Fibroblast of skin of right biceps (primary cell): ENCODE data around the gene MICAL1.

ENCODE experiments used
- DNase-seq: peaks from one replicate; pipeline ENCODE4 v3.0.0-alpha.2; 2013

The MICAL1 gene

DNA sequence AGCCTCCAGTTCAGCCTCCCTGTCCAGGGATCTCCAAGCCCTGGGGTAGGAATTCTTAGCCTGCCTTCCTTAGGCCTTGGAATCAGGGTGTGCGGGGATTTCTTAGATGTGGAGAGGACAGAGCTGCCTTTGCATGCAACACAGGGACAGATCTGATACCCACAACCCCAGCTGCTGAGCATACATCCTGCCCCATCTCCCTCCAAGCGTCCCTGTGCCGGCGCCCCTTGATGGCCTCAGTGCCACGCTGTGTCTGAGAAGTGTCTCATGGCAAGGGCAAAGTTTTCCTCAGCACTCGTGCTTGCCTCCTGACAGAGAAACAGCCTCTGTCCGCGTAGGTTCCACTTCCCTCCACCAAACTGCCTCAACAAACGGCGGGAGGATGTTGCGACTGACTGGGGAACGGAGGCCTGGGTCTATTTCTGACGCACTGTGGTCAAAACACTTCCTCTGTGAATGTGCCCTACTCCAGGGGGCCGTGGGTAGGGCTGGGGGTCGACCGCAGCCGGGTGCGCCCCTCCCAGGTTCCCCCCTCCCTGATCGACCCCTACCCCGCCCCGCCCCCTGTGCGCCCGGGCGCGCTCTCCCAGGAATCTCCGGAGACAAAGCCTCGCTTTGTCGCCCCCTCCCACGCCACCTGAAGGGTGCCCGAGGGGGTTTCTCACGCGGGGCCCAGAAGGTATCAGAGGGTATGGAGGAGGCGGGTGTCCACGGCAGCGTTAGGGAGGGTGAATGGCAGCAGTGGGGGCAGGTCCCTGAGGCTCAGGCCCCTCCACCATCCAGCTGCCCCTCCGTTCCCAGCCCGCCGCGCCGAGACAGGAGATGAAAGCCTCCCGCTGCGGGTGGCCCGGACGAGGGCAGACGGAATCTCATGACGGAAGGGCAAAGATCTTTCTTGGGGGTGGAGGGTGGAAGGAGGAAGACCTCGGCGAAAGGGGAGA, 806 bp downstream of the MICAL1 start:
- DNase-seq, result peak; percentile 29

DNA sequence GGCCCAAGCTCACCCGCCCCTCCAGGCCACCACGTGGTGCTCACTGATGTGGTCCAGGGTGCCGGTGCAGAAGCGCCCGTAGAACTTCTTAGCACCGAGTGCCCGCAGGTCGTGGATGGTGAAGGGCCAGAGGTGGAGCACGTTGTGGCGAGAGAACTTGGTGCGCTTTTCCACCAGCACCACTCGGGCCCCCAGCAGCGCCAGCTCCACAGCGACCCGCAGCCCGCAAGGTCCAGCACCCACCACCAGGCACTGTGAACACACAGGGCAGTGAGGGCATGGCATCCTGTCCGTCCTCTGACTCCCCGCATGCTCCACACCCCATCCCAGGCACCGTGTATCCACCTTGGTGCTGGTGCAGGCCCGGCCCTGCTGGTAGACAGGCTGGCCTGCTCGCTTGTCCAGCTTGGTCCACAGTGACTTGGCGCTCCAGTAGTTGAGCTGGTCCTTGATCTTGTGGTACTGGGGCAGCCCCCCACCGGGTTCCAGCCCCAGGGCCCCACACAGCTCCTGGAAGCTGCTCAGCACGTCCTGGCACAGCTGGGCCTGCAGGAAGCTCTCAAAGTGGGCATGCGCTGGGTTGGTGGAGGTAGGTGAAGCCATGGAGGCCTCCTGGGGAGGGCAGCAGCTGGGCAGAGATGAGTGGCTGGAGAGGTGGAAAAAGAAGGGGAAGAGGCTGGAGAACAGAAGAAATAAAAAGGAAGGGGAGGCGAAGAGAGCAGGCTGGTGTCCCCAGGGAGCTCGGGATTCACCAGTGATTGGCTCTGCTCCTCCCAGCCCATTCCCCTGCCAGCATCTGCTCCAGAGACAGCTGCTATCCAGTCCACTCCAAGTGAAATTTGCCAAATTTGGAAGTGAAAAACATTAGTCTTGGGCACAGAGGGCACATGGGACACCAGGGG, 1.7 kb downstream of the MICAL1 start:
- DNase-seq, result peak; percentile 47

DNA sequence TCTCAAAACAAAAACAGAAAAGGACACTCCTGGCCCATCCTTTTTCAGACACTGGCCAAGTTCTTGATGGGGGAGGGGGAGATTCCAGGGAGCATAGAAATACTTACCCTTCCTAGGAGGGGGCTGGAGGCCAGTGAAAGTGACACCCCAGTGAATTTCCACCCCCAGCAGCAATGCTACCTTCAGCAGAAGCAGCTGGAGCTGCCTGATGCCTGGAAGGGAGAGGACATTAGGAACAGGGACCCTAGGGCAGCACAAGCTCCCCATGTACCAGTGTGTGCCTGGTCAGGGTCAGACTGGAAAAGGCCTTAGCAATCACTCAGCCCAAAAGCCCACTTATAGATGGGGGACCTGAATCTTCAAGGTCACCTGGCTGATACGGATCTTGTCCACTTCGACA, 2.4 kb downstream of the MICAL1 start:
- no peak for DNase-seq

DNA sequence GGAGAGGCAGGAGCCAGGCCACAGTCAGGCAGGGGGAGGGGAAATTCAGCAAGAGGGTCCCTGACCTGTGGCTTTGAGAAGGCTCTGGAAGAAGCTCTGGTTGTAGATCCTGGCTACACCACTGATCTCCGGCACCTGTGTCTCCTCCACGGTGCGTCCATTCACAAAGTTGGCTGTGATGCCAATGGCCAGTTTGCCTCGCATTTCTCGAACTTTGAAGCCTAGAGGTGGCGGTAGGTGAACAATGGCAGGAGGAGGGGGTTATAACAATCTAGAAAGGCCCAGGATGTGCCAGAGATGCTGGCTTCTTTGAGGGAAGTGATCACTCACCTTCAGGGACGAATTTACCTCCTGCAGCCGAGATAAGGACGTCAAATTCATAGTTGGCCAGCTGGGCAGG, 3.4 kb downstream of the MICAL1 start:
- DNase-seq, result no peak

DNA sequence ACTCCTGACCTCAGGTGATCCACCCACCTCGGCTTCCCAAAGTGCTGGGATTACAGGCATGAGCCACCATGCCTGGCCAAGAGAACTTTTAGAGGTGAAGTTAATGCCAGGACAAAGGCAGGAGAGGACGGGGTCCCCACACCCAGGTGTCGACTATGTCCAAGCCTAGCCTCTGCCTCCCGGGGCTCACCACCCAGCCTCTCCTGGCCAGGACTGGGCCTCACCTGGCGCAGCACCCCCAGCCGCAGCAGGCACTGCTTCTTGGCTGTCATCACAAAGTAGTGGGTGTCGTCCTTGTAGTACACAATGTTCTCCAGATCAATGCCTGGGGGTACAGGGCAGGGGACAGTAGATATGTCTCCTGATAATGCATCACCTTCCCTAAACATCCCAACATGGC, 4.2 kb downstream of the MICAL1 start:
- no peak for DNase-seq

DNA sequence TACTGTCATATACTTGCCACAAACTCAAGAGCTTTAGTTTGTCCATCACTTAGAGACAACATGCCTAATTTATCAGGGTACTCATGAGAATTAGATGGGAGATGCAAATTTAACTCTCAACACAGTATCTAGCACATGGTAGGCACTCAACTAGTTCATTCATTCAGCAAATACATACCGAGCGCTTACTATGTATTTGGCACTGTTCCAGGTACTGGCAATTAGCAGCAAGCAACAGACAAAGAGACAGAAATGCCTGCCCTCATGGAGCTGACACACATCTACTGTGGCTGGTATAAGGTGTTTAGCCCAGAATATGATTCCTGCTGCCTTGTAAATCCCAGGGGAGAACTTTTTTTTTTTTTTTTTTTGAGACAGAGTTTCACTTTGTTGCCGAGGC, 4.8 kb downstream of the MICAL1 start:
- no peak for DNase-seq

DNA sequence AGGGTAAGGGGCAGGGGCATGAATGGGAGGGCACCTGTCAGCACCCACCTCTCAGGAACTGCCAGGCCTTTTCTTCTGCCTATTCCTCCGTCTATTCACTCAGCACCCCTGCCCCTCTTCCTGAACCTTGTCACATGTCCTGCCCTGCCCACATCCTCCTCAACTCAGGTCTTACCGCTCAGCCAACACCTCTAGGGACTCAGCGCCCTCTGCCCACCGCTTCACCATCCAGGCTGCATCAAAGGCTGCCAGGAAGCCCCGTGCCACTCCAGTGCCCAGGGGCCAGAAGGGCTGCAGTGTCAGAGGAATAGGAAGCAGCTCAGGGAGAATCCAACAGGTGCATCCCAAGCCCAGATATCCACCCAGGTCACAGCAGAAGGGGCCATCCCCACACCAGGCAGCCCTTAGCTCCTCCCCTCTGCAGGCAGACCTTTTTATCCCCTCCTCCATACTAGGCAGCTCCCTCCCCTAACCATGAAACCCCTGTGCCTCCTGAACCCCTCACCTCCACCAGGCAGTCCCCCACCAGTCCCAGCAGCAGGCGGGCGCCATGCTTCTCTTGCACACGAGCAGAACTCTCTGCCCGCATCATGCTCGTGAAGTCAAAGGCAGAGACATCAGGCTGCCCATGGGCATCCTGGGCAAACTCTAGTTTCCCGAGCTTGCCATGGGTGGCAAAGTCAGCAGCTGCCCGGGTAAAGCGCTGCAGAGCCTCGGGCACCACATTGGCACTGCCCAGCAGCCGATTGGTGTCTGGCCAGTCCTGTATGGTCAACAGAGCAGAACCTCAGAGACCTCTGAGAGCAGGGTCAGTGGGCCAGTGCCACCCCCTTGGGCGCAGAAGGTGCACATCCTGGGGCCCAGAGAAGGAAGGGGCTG, 5.5 kb downstream of the MICAL1 start:
- DNase-seq, result no peak

DNA sequence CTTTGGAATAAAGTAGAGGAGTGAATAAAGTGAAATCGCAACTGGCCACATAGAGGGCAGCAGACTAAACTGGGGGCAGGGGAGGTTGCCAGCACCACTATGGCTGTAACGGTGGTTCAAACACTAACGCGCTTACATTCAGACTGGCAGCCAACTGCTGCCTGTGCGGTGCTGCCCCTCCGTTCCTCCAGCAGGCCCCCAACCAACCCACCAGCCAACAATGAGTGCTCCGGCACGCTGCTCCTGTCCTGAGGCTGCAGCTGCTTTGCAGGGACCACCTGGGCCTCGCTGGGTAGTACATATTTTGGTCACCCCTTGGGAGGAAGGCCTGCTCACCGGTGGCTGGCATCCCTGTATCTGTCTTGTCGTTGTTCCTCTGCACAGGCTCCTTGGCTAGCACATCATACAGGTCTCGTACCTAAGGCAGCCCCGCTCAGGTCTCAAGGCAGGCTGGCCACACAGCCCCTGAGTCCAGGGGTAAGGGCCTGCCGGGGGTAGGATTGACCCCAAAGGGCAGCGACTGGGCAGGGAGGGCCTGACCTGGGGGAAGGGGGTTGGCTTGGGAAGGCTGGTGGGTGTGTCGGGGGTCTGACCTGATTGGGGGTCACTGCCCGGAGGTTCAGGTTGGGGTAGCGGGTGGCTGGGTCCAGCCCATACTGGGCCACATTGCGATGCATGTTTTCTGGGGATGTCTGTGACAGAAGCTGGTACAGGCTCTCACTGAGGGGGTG, 6.3 kb downstream of the MICAL1 start:
- DNase-seq, result no peak

DNA sequence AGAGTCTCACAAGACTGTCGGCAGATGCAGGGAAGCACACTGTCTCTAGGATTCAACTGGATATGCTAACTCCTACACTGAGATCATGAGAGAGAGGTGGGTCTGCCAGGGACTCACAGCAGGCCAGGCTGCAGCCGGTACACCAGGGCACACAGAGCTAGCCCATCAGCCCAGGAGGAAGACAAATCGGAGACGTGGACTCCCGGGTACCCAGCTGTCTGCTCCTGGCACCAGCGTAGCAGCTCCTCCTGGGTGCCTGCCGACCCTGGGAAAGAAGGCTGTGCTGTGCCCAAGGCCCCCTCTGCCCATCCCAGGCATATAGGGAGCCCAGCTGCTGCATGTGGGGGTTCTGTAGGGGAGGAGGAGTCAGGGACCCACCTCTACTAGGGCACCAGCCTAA, 7.0 kb downstream of the MICAL1 start:
- no peak for DNase-seq

DNA sequence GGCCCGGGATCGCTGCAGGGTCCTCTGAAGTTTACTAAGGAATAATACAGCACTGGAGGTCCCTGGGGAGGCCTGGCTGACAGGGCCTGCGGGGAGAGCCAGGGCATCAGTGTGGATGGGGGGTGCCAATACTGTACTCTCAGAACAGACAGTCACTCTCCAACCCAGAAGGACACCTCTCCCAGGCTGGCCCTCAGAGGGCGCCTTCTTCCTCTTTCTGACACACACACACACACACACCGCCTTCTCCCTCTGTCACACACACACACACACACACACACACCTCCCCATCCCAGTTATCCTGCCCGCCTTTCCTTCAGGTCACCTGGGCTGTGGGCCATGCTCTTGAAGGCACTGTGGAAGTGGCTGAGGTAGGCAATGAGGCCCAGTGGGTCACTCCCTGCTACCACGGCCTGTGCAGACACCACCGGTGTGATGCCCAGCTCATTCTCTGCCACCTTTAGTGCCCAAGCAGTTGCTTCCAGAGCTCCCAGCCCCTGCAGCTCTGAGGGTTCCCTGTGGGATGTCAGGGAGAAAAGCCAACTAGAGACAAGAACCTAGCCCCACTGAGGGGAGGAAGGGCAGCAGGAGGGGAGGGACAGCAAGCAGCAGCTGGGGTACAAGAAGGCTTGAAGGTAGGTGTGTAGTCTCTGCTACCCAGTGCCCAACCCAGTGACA, 7.6 kb downstream of the MICAL1 start:
- DNase-seq, result peak; percentile 10

DNA sequence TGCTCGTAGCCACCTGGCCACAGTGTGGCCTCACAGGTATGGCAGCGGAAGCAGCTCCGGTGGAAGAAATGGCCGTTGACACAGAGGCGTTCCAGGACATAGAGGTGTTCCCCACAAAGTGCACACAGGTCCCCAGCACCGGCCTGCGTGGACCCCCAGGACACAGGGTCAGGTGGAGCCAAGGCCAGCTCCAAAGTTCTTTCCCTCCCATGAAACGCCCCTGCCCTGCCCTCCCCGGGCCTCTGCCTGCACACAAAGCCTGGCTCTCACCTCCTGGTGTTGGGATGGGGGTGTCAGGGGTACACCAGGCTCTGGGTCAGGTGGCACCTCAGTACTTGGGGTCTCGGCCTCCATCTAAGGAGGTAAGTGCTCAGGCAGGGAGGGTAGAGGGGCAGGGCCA, 8.5 kb downstream of the MICAL1 start:
- DNase-seq, result no peak

DNA sequence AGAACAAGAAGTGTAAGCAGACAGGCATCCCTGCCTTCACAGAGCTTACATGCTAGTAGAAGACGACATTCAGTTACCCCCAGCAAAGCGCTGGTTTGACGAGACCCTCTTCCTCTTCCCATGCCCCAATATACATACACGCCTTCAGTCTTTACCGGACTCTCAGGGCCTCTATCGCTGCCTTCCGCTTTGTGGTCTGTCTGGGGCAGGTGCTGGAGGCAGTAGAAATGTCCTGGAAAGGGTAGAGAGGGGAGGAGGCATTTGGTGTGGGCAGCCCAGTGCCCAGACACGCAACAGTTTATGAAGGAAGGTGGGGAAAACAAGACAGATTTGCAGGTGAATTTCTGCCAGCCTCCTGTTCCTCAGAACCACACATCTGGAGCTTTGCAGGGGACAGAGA, 9.0 kb downstream of the MICAL1 start:
- no peak for DNase-seq

DNA sequence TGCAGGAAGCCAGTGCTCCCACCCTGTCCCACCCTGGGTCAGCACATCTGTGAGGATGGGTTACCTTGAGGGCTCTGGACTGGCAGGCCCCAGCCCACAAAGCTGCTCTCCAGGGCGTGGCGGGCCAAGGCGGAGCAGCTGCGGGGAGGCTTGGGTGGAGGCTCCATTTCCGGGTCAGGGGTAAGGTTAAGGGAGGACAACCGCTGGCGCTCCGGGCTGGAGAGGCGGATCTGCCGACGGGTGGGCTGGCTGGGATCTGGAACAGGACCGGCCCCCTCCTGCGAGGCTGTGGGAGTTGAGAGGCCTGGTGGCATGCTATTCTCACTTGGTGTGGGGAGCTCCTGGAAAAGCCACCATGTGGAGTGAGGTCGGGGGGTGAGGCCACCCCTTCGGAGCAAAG, 9.5 kb downstream of the MICAL1 start:
- no peak for DNase-seq

DNA sequence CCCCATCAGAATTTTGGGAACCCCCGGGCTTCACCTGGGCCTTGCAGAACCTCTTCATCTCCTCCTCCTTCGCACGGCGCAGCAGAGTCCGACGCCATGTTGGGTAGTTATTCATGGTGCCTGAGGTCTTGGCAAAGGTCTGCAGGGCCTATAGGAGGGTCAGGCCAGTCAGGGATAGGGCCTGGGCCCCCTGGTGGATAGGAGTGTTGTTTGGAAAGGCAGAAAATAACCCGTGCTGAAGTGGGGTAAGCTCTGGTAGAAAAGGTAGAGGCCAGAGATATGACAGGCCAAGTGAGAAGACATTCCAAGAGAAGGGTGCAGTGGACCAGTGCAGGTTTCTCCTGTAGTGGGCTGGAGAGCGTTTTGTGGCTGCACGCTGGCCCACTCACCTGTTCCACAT, 10.2 kb downstream of the MICAL1 start:
- no peak for DNase-seq

DNA sequence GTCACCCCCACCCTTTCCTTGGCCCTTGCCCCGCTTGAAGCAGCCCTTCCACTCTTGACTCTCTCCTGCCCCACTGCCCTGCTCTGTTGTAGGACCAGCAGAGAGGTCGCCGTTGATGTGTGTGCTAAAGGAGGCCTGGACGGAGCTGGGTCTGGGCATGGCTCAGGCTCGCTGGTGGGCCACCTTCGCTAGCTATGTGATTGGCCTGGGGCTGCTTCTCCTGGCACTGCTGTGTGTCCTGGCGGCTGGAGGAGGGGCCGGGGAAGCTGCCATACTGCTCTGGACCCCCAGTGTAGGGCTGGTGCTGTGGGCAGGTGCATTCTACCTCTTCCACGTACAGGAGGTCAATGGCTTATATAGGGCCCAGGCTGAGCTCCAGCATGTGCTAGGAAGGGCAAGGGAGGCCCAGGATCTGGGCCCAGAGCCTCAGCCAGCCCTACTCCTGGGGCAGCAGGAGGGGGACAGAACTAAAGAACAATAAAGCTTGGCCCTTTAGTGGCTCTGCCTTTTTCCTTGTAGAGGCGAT, 12.1 kb downstream of the MICAL1 start:
- no peak for DNase-seq

DNA sequence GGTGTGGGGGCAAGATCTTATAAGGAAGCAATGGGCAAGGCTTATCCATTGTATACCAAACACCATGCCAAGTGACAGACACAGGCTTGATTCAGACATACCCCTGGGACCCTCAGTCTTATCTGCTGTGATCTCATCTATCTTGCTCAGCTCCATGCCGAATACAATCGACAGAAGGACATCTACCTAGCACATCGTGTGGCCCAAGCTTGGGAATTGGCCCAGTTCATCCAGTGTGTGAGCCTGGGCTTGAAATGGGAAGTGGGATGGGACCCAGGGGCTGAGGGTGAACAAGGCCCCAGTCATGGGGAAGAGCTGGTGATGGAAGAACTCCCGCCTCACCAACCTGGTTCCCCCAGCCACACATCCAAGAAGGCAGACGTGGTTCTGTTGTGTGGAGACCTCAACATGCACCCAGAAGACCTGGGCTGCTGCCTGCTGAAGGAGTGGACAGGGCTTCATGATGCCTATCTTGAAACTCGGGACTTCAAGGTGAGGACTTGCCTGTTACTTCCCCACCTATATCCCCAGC, 13.1 kb downstream of the MICAL1 start:
- no peak for DNase-seq

DNA sequence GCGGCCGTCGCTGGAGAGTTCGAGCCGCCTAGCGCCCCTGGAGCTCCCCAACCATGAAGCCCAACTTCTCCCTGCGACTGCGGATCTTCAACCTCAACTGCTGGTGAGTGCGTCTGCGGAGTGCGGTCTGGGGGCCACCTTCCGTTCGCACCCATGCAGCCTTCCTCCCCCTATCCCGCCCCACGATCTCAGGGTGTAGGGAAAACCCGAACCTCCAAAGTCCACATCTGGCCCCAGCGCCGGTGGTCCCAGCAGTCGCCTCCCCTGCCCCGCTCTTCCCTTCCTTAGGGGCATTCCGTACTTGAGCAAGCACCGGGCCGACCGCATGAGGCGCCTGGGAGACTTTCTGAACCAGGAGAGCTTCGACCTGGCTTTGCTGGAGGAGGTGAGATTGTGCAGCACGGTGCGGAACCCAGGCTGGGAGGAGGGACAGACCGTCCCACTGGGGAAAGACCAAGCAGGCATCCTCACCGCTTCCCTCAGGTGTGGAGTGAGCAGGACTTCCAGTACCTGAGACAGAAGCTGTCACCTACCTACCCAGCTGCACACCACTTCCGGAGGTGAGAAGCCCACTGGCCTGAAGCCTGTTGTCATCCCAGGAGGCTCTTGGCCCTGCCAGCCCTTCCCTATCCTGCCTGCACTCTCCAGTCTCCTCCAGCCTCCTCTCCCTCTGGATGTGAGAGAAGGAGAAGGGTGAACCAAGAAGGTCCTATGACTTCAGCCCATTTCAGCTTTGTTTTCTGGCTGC, 14.3 kb downstream of the MICAL1 start:
- peak; percentile 33 for DNase-seq

DNA sequence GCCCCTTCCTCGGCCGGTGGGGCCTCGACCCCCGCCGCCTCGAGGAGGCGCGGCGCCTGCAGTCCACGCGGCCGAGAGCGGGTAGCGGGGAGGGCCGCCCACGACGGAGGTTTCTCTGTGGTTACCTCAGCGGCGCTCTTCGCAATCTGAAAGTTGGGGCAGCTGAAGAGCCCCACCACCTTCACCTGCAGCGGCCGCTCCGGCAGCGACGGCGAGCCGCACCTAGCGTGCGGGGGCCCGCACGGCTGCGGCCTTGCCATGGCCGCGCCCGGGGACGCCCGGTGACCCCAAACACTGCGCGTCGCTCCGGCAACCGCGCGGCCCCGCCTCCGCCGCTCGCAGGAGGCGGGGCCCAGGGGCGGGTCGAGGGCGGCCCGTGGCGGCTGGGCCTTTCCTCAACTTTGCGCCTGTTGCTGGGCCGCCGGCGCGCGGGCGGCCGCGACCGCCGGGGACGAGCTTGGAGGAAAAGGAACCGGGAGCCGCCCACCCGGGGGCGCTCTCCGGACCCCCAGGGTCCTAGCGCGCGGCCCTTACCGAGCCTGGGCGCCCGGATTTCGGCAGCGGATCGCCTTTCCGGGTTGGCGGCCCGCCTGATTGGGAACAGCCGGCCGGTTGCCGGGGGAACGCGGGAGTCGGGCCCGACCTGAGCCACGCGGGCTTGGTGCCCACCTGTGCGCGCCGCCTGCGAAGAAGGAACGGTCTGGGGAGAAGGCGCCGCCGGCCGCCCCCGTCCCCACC, 15.1 kb downstream of the MICAL1 start, which contains the start of the genes PPIL6 and SMPD2:
PPIL6 (minus strand) TSS at position 298 of the 738 bp plus-strand sequence; CDS start at position 260, 38 bp downstream.
SMPD2 (plus strand) TSS at position 394 of the 738 bp plus-strand sequence. CDS start 398 bp downstream, outside the sequence.
- peak; percentile 90 for DNase-seq

DNA sequence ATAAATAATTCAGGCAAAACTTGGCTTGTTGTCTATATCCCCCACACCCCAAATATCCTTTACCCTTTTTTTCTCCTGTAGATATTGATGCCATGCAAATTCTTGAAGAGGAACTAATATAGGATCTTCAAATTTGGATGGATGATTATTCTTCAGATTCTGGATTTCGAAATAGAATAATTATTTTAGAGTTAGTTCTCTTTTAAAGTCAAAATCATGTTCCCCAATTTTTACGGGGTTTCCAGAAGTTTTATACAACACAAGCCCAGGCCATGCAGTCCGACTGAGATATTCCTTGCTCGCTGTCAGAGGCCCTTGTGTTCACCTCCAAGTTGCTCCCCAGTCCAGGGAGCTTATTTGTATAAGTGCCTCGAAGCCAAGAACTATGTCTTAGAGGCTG, 19.5 kb downstream of the MICAL1 start:
- DNase-seq, result no peak
